SK-N-SH treated with all-trans-retinoic acid at 6 μM for 48 hours (cell line): Measurements from ENCODE around the gene NUMB.

ENCODE experiments used
- ARNTL ChIP-seq: fragments of 450-650 bp; formaldehyde crosslinking; IDR thresholded peaks from 2 replicates; pipeline ENCODE4 v1.5.0; 2020; ENCODE audit warnings: low read depth, mild to moderate bottlenecking, moderate library complexity, borderline replicate concordance
- BACH2 ChIP-seq: fragments of 250-450 bp; sonication (Bioruptor Pico); IDR thresholded peaks from 2 replicates; pipeline ENCODE4 v1.9.0; 2021; ENCODE audit warnings: mild to moderate bottlenecking, borderline replicate concordance

DNA sequence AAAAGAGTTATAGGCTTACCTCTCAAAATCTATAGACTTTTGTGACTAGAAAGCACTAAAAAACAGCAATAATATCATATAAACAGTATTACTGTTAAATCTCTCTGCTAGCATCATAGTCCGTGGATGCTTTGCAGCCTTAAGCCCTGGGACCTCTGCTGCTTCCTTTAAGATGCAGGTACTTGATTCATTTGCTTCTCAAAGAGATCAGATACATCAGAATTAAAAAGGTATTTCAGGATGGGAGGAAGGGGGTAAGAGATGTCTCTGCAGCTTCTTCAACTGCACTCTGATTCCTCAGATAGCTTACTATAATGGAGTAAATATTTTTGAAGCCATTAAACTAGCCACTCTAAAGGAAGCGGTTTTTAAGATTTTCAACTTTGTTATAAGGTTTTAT is 171.7 kb downstream of the NUMB start:
- no peak for TF ChIP-seq ARNTL (CRISPR knock-in tag)
- no peak for TF ChIP-seq BACH2 (CRISPR knock-in tag)
